IMR-90 (cell line): ENCODE measurements around the gene NFIX.

ENCODE experiments used
- CTCF ChIP-seq: conservative IDR thresholded peaks from 2 replicates; pipeline ENCODE4 v1.5.1; 2012; ENCODE audit warnings: mild to moderate bottlenecking, low read depth, low read length, improper control_type of control experiment
- MAFK ChIP-seq: IDR thresholded peaks from 2 replicates; pipeline ENCODE4 v1.6.1; 2012; ENCODE audit warnings: low read depth, low read length, improper control_type of control experiment
- RAD21 ChIP-seq: IDR thresholded peaks from 2 replicates; pipeline ENCODE4 v1.6.1; 2012; ENCODE audit warnings: low read length, improper control_type of control experiment

GRCh38 chr19:13010992-13011652, 15.8 kb downstream of the NFIX start:
- TF ChIP-seq CTCF: no peak
- no peak for TF ChIP-seq MAFK
- no peak for TF ChIP-seq RAD21
